Vagina (tissue), 2 donors: ENCODE measurements around the gene UBE4B.

Experiments used
- CTCF ChIP-seq, 3 experiments: fragments of 450-650 bp in 2 of 3; fragments of 200-600 bp in 1 of 3; sonication (generic) in 1 of 3; IDR thresholded peaks; one replicate each; pipeline ENCODE4 v1.5.1; 2017 to 2019; ENCODE audit warnings: antibody characterized with exemption in 3 of 3, mild to moderate bottlenecking in 2 of 3, moderate library complexity in 2 of 3
- POLR2AphosphoS5 ChIP-seq, 2 donors: sonication (generic); formaldehyde crosslinking; IDR thresholded peaks; one replicate each; pipeline ENCODE4 v1.9.0; 2017; ENCODE audit warnings: antibody characterized with exemption in 2 of 2, mild to moderate bottlenecking in 2 of 2, low read depth in 1 of 2; ENCODE audit not compliant: insufficient read depth in 1 of 2

DNA sequence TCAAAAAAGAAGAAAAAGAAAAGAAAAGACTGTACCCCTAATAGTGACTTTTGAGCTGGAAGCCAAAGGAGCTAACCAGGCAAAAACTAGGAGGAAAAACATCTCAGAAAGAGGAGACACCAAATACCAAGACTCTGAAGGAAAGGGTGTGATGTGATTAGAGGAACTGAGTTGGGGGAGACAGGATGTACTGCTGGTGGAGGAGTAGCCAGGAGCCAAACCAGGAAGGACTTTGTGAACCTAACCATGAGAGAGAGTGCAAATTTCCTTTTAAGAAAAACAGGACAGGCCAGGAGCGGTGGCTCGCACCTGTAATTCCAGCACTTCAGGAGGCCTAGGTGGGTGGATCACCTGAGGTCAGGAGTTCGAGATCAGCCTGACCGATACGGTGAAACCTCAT, 39.8 kb upstream of the UBE4B start:
- TF ChIP-seq CTCF (IDR thresholded peaks at IDR 0.05) (no peak), POLR2AphosphoS5 (IDR thresholded peaks at IDR 0.05; ENCODE audit: insufficient read depth in 1 of 2, low read depth in 1 of 2) (no peak)
